ENCODE measurements around the gene OR5B17.

Gene OR5B17

GRCh38 chr11:58390551-58391063 lies 31.7 kb upstream of the OR5B17 start:
- H3K4me2 ChIP-seq (ENCODE audit: low read depth, low read length, poor library complexity, severe bottlenecking) = no peak overlapping the region
- H2AFZ ChIP-seq (ENCODE audit: low read length) = no peak overlapping the region
- no peak overlapping the region for H3K4me3 ChIP-seq (ENCODE audit: low read length, poor library complexity, severe bottlenecking)
- H3K9me2 ChIP-seq (replicated peaks; ENCODE audit: low read depth, low read length) = no peaks in the 10 kb centered on the region
- H3K27me3 ChIP-seq (ENCODE audit: insufficient read depth, low read length, poor library complexity, severe bottlenecking) = no peaks in the 10 kb centered on the region
- no peaks in the 10 kb centered on the region for H3K4me1 ChIP-seq (ENCODE audit: insufficient read depth, low read length, poor library complexity, severe bottlenecking)
- H4K20me1 ChIP-seq (ENCODE audit: insufficient read depth, low read length, poor library complexity, severe bottlenecking) = no peaks in the 10 kb centered on the region
- H3K9ac ChIP-seq (ENCODE audit: low read depth, low read length, poor library complexity, severe bottlenecking) = no peak overlapping the region
- H3K79me2 ChIP-seq (ENCODE audit: insufficient read depth, low read length) = no peaks in the 10 kb centered on the region
- no peaks in the 10 kb centered on the region for H3F3A ChIP-seq (ENCODE audit: low read depth)
- H3K36me3 ChIP-seq (ENCODE audit: insufficient read depth, low read length) = no peaks in the 10 kb centered on the region
- H3K9me3 ChIP-seq (ENCODE audit: insufficient read depth, low read depth, low read length) = no peaks in the 10 kb centered on the region
- TF ChIP-seq CTCF (conservative IDR thresholded peaks at IDR 0.05; ENCODE audit: low read length) = no peak
- no peak for TF ChIP-seq EZH2phosphoT487 (IDR thresholded peaks at IDR 0.05; ENCODE audit: borderline replicate concordance)

- TF ChIP-seq CTCF (conservative IDR thresholded peaks at IDR 0.05; ENCODE audit: low read length) (no peak), EZH2phosphoT487 (IDR thresholded peaks at IDR 0.05; ENCODE audit: borderline replicate concordance) (no peak)
- Histone ChIP-seq H3K9ac (ENCODE audit: low read depth, low read length, poor library complexity, severe bottlenecking) (no peak overlapping the region), H2AFZ (ENCODE audit: low read length) (no peak overlapping the region), H3K4me3 (ENCODE audit: low read length, poor library complexity, severe bottlenecking) (no peak overlapping the region), H3K9me2 (replicated peaks; ENCODE audit: low read depth, low read length) (no peaks in the 10 kb centered on the region), H3K36me3 (ENCODE audit: insufficient read depth, low read length) (no peaks in the 10 kb centered on the region), H3K4me1 (ENCODE audit: insufficient read depth, low read length, poor library complexity, severe bottlenecking) (no peaks in the 10 kb centered on the region), H3K27me3 (ENCODE audit: insufficient read depth, low read length, poor library complexity, severe bottlenecking) (no peaks in the 10 kb centered on the region), H3K9me3 (ENCODE audit: insufficient read depth, low read depth, low read length) (no peaks in the 10 kb centered on the region), H3K4me2 (ENCODE audit: low read depth, low read length, poor library complexity, severe bottlenecking) (no peak overlapping the region), H4K20me1 (ENCODE audit: insufficient read depth, low read length, poor library complexity, severe bottlenecking) (no peaks in the 10 kb centered on the region), H3F3A (ENCODE audit: low read depth) (no peaks in the 10 kb centered on the region), H3K79me2 (ENCODE audit: insufficient read depth, low read length) (no peaks in the 10 kb centered on the region)
These were observed 4.1 kb downstream of the OR5B17 start for GRCh38 chr11:58354727-58355126.

GRCh38 chr11:58345204-58345603 lies 13.7 kb downstream of the OR5B17 start:
- Histone ChIP-seq H3K36me3 (ENCODE audit: insufficient read depth, low read length) (no peaks in the 10 kb centered on the region), H3K4me2 (ENCODE audit: low read depth, low read length, poor library complexity, severe bottlenecking) (no peak overlapping the region), H3K9me3 (ENCODE audit: insufficient read depth, low read depth, low read length) (no peaks in the 10 kb centered on the region), H3K79me2 (ENCODE audit: insufficient read depth, low read length) (no peaks in the 10 kb centered on the region), H2AFZ (ENCODE audit: low read length) (no peak overlapping the region), H3F3A (ENCODE audit: low read depth) (no peaks in the 10 kb centered on the region), H3K4me3 (ENCODE audit: low read length, poor library complexity, severe bottlenecking) (no peak overlapping the region), H3K4me1 (ENCODE audit: insufficient read depth, low read length, poor library complexity, severe bottlenecking) (no peaks in the 10 kb centered on the region), H4K20me1 (ENCODE audit: insufficient read depth, low read length, poor library complexity, severe bottlenecking) (no peaks in the 10 kb centered on the region), H3K9me2 (replicated peaks; ENCODE audit: low read depth, low read length) (no peaks in the 10 kb centered on the region), H3K9ac (ENCODE audit: low read depth, low read length, poor library complexity, severe bottlenecking) (no peak overlapping the region), H3K27me3 (ENCODE audit: insufficient read depth, low read length, poor library complexity, severe bottlenecking) (no peaks in the 10 kb centered on the region)
- TF ChIP-seq CTCF (conservative IDR thresholded peaks at IDR 0.05; ENCODE audit: low read length) (no peak), EZH2phosphoT487 (IDR thresholded peaks at IDR 0.05; ENCODE audit: borderline replicate concordance) (no peak)

Data from Loucy (cell line).